HEK293 (cell line): ENCODE results near the gene MAP3K13.

Source experiments
- CTCF ChIA-PET: fragments of 350-600 bp; formaldehyde crosslinking; extraction: SDS; loops from one replicate; lab custom pipeline; 2021; ENCODE audit warnings: antibody characterized with exemption; lab: Yijun Ruan, JAX
- POLR2A ChIA-PET: fragments of 300-600 bp; formaldehyde crosslinking; extraction: SDS; loops from one replicate; lab custom pipeline; 2020; ENCODE audit warnings: antibody characterized with exemption, inconsistent platforms; lab: Yijun Ruan, JAX
- H3K27ac ChIP-seq: fragments of 200-500 bp; sonication (Bioruptor generic); 2 replicates; pipeline ENCODE4 v1.5.1; 2014; ENCODE audit warnings: low read depth, low read length, control low read depth, inconsistent platforms; ENCODE audit errors: extremely low read depth
- H3K36me3 ChIP-seq, 2 experiments: fragments of 200-500 bp in 1 of 2; sonication (Bioruptor generic) in 1 of 2; 1 replicate in 1 of 2; 2 replicates in 1 of 2; pipeline ENCODE4 v1.5.1; 2014 to 2017; ENCODE audit warnings: inconsistent platforms in 2 of 2, low read length in 2 of 2; ENCODE audit not compliant: control insufficient read depth in 2 of 2, insufficient read depth in 1 of 2
- H3K4me1 ChIP-seq: fragments of 200-500 bp; sonication (Bioruptor generic); 2 replicates; pipeline ENCODE4 v1.5.1; 2014; ENCODE audit warnings: mild to moderate bottlenecking, low read length, inconsistent platforms; ENCODE audit not compliant: control insufficient read depth, insufficient read depth
- H3K4me3 ChIP-seq: 2 replicates; pipeline ENCODE4 v1.5.1; 2011; ENCODE audit warnings: low read depth, mild to moderate bottlenecking, control low read depth, low read length, moderate library complexity
- H3K9me3 ChIP-seq: fragments of 200-500 bp; sonication (Bioruptor generic); 2 replicates; pipeline ENCODE4 v1.5.1; 2014; ENCODE audit warnings: low read depth, low read length, inconsistent platforms; ENCODE audit not compliant: control insufficient read depth, insufficient read depth
- BCL11A ChIP-seq: fragments of 450-650 bp; formaldehyde crosslinking; IDR thresholded peaks from 2 replicates; pipeline ENCODE4 v1.5.1; 2016; ENCODE audit warnings: low read depth, missing biosample characterization, missing genetic modification characterization
- BCL11B ChIP-seq: fragments of 450-650 bp; formaldehyde crosslinking; IDR thresholded peaks from 2 replicates; pipeline ENCODE4 v1.5.1; 2016; ENCODE audit warnings: low read depth, missing biosample characterization, missing genetic modification characterization
- EGR2 ChIP-seq: fragments of 450-650 bp; formaldehyde crosslinking; IDR thresholded peaks from 2 replicates; pipeline ENCODE4 v1.5.1; 2016; ENCODE audit warnings: low read depth, missing biosample characterization, missing genetic modification characterization
- IKZF3 ChIP-seq: fragments of 450-650 bp; IDR thresholded peaks from 2 replicates; pipeline ENCODE4 v1.5.0; 2018; ENCODE audit warnings: missing biosample characterization, mild to moderate bottlenecking, missing genetic modification characterization, moderate library complexity
- MEIS1 ChIP-seq: sonication (generic); formaldehyde crosslinking; IDR thresholded peaks from 2 replicates; pipeline ENCODE4 v1.8.1; 2022; ENCODE audit warnings: missing genetic modification reagents, mild to moderate bottlenecking, borderline replicate concordance
- OVOL3 ChIP-seq: fragments of 450-650 bp; formaldehyde crosslinking; IDR thresholded peaks from 2 replicates; pipeline ENCODE4 v1.5.1; 2016; ENCODE audit warnings: missing biosample characterization, missing genetic modification characterization
- SP2 ChIP-seq: fragments of 450-650 bp; formaldehyde crosslinking; IDR thresholded peaks from 2 replicates; pipeline ENCODE4 v1.5.1; 2016; ENCODE audit warnings: missing biosample characterization, missing genetic modification characterization
- YY1 ChIP-seq: fragments of 450-650 bp; formaldehyde crosslinking; IDR thresholded peaks from 2 replicates; pipeline ENCODE4 v1.5.1; 2018; ENCODE audit warnings: missing biosample characterization, missing genetic modification characterization
- ZBTB8A ChIP-seq: fragments of 450-650 bp; formaldehyde crosslinking; IDR thresholded peaks from 2 replicates; pipeline ENCODE4 v1.5.1; 2016; ENCODE audit warnings: missing biosample characterization, missing genetic modification characterization
- ZIC2 ChIP-seq: fragments of 450-650 bp; formaldehyde crosslinking; IDR thresholded peaks from 2 replicates; pipeline ENCODE4 v1.5.1; 2016; ENCODE audit warnings: missing biosample characterization, missing genetic modification characterization
- ZNF19 ChIP-seq: fragments of 450-650 bp; formaldehyde crosslinking; IDR thresholded peaks from 2 replicates; pipeline ENCODE4; 2016; ENCODE audit warnings: missing biosample characterization, missing genetic modification characterization, low read depth
- ZNF24 ChIP-seq: fragments of 450-650 bp; formaldehyde crosslinking; IDR thresholded peaks from 2 replicates; pipeline ENCODE4 v1.5.1; 2016; ENCODE audit warnings: missing biosample characterization, missing genetic modification characterization
- ZNF266 ChIP-seq: fragments of 450-650 bp; formaldehyde crosslinking; IDR thresholded peaks from 2 replicates; pipeline ENCODE4 v1.5.1; 2016; ENCODE audit warnings: missing biosample characterization, missing genetic modification characterization, low read depth
- ZNF292 ChIP-seq: fragments of 450-650 bp; formaldehyde crosslinking; IDR thresholded peaks from 2 replicates; pipeline ENCODE4 v1.5.1; 2016; ENCODE audit warnings: low read depth, missing biosample characterization, missing genetic modification characterization, borderline replicate concordance
- ZNF404 ChIP-seq: fragments of 450-650 bp; formaldehyde crosslinking; IDR thresholded peaks from 2 replicates; pipeline ENCODE4 v1.5.1; 2017; ENCODE audit warnings: missing biosample characterization, missing genetic modification characterization
- ZNF416 ChIP-seq: fragments of 450-650 bp; formaldehyde crosslinking; IDR thresholded peaks from 2 replicates; pipeline ENCODE4 v1.5.1; 2016; ENCODE audit warnings: missing biosample characterization, missing genetic modification characterization
- ZNF473 ChIP-seq: fragments of 450-650 bp; formaldehyde crosslinking; IDR thresholded peaks from 2 replicates; pipeline ENCODE4 v1.5.1; 2017; ENCODE audit warnings: missing biosample characterization, missing genetic modification characterization
- ZNF514 ChIP-seq: fragments of 450-650 bp; formaldehyde crosslinking; IDR thresholded peaks from 2 replicates; pipeline ENCODE4 v1.5.1; 2016; ENCODE audit warnings: missing biosample characterization, missing genetic modification characterization
- ZNF776 ChIP-seq: fragments of 450-650 bp; formaldehyde crosslinking; IDR thresholded peaks from 2 replicates; pipeline ENCODE4 v1.5.0; 2017; ENCODE audit warnings: missing biosample characterization, missing genetic modification characterization, borderline replicate concordance
- ZNF792 ChIP-seq: fragments of 450-650 bp; formaldehyde crosslinking; IDR thresholded peaks from 2 replicates; pipeline ENCODE4 v1.5.1; 2016; ENCODE audit warnings: missing biosample characterization, missing genetic modification characterization
- TF ChIP-seq, protein P1 (sequence below): fragments of 450-650 bp; formaldehyde crosslinking; IDR thresholded peaks from 2 replicates; pipeline ENCODE4 v1.5.1; 2017; ENCODE audit warnings: missing biosample characterization, mild to moderate bottlenecking, missing genetic modification characterization, moderate library complexity
- TF ChIP-seq, protein P2 (sequence below): fragments of 450-650 bp; formaldehyde crosslinking; optimal IDR thresholded peaks from 2 replicates; pipeline ENCODE3; 2016; ENCODE audit warnings: missing biosample characterization, mild to moderate bottlenecking, missing genetic modification characterization
- TF ChIP-seq, protein P3 (sequence below): IDR thresholded peaks from 2 replicates; pipeline ENCODE4 v1.6.1; 2011; ENCODE audit warnings: mild to moderate bottlenecking, low read depth, low read length, borderline replicate concordance
- TF ChIP-seq, protein P4 (sequence below): fragments of 450-650 bp; formaldehyde crosslinking; IDR thresholded peaks from 2 replicates; pipeline ENCODE4 v1.5.1; 2016; ENCODE audit warnings: missing biosample characterization, missing genetic modification characterization
- TF ChIP-seq, protein P5 (sequence below): fragments of 450-650 bp; formaldehyde crosslinking; IDR thresholded peaks from 2 replicates; pipeline ENCODE4 v1.5.1; 2016; ENCODE audit warnings: missing biosample characterization, missing genetic modification characterization

The MAP3K13 gene

DNA sequence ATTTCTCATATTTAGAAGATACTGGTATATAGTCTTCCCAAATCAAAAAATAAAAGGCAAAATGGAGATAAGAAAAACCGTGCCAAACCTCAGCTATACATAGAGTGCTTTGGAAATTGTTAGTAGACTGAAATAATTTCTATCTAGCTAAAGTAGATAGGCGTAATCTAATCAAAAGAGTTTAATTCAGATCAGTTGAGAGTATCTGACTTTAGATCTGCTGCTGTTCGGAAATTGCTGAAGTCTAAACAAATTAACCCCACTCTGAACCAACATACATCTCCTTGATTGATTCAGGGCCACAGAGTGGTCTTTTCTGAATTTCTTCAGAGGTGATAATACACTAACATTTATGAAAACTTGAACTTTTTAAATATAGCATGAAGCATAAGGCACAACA lies 40.1 kb downstream of the MAP3K13 start:
- CTCF ChIA-PET: no interaction called here

DNA sequence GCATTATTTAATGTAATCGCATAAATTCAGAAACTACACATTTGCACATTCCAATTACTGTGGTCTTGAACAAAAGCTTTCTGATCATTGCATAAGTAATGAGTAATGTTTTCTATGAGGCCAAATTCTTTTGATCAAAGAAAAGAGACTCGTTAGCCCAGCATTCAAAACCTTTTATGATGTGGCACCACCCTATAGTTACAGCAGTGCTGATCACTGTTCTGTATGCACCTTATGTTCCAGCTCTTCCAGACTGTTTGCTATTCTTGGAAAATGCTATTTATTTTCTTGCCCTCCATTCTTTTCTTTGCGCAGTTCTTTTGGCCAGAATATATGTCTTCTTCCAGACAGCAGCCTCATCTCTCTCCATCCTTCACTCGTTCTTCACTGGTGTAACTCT lies 42.3 kb downstream of the MAP3K13 start:
- TF ChIP-seq SP2 (tag by site-specific recombination): no peak
- CTCF ChIA-PET: no interaction called here
- no peaks in the 10 kb centered on the region for H3K9me3 ChIP-seq
- POLR2A ChIA-PET: no interaction called here
- H3K4me3 ChIP-seq: no peak overlapping the region
- peaks cover 19% of the 10 kb centered on the region for H3K4me1 ChIP-seq
- no peak overlapping the region for H3K27ac ChIP-seq
- no peaks in the 10 kb centered on the region for H3K36me3 ChIP-seq

More for the DNA sequence above, 40.1 kb downstream of the MAP3K13 start:
- Histone ChIP-seq H3K36me3 (no peaks in the 10 kb centered on the region), H3K9me3 (no peaks in the 10 kb centered on the region), H3K4me3 (no peak overlapping the region)
- POLR2A ChIA-PET: no interaction called here
- TF ChIP-seq ZNF776 (tag by site-specific recombination) (no peak), EGR2 (tag by site-specific recombination) (no peak), ZBTB8A (tag by site-specific recombination) (no peak), BCL11B (tag by site-specific recombination) (no peak), ZNF266 (no peak), MEIS1 (no peak), ZNF514 (tag by site-specific recombination) (no peak), YY1 (tag by site-specific recombination) (no peak)
- TF ChIP-seq, protein P1, sequence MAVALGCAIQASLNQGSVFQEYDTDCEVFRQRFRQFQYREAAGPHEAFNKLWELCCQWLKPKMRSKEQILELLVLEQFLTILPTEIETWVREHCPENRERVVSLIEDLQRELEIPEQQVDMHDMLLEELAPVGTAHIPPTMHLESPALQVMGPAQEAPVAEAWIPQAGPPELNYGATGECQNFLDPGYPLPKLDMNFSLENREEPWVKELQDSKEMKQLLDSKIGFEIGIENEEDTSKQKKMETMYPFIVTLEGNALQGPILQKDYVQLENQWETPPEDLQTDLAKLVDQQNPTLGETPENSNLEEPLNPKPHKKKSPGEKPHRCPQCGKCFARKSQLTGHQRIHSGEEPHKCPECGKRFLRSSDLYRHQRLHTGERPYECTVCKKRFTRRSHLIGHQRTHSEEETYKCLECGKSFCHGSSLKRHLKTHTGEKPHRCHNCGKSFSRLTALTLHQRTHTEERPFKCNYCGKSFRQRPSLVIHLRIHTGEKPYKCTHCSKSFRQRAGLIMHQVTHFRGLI: no peak
- TF ChIP-seq, protein P2, sequence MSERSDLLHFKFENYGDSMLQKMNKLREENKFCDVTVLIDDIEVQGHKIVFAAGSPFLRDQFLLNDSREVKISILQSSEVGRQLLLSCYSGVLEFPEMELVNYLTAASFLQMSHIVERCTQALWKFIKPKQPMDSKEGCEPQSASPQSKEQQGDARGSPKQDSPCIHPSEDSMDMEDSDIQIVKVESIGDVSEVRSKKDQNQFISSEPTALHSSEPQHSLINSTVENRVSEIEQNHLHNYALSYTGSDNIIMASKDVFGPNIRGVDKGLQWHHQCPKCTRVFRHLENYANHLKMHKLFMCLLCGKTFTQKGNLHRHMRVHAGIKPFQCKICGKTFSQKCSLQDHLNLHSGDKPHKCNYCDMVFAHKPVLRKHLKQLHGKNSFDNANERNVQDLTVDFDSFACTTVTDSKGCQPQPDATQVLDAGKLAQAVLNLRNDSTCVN: no peak
- TF ChIP-seq, all 188 proteins: peak for 0
- Histone ChIP-seq H3K4me1 (peaks cover 19% of the 10 kb centered on the region), H3K27ac (no peak overlapping the region)

DNA sequence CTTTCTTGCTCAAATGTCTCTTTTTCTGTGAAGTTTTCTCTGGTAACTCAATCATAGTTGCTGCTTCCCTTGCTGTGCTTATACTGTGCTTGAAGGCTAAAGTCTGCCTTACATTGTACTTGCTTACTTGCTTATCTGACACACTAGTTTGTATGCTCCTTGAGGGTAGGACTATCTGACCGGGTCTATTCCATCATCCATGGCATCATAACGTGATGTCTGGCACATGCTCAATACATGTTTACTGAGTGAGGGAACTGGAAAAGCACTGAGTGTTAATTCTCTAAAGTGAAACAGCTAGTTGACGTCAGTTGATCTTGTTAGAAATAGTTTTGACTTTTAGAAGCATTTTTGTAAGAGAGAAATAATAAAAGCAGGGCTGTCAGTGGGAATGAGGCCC lies 42.7 kb downstream of the MAP3K13 start:
- H3K4me3 ChIP-seq: no peak overlapping the region
- H3K36me3 ChIP-seq: no peaks in the 10 kb centered on the region
- peaks cover 19% of the 10 kb centered on the region for H3K4me1 ChIP-seq
- H3K9me3 ChIP-seq: no peaks in the 10 kb centered on the region
- H3K27ac ChIP-seq: no peak overlapping the region
- CTCF ChIA-PET: no interaction called here
- TF ChIP-seq ZNF473 (tag by site-specific recombination) (no peak), YY1 (tag by site-specific recombination) (no peak), ZNF404 (tag by site-specific recombination) (no peak), ZNF416 (no peak), BCL11A (no peak), ZNF792 (tag by site-specific recombination) (no peak), ZIC2 (tag by site-specific recombination) (no peak), IKZF3 (tag by site-specific recombination) (no peak), OVOL3 (tag by site-specific recombination) (no peak), ZNF24 (tag by site-specific recombination) (no peak), ZNF19 (tag by site-specific recombination) (no peak), ZNF292 (tag by site-specific recombination) (no peak)
- TF ChIP-seq, protein P3, sequence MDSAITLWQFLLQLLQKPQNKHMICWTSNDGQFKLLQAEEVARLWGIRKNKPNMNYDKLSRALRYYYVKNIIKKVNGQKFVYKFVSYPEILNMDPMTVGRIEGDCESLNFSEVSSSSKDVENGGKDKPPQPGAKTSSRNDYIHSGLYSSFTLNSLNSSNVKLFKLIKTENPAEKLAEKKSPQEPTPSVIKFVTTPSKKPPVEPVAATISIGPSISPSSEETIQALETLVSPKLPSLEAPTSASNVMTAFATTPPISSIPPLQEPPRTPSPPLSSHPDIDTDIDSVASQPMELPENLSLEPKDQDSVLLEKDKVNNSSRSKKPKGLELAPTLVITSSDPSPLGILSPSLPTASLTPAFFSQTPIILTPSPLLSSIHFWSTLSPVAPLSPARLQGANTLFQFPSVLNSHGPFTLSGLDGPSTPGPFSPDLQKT: no peak
- TF ChIP-seq, protein P4, sequence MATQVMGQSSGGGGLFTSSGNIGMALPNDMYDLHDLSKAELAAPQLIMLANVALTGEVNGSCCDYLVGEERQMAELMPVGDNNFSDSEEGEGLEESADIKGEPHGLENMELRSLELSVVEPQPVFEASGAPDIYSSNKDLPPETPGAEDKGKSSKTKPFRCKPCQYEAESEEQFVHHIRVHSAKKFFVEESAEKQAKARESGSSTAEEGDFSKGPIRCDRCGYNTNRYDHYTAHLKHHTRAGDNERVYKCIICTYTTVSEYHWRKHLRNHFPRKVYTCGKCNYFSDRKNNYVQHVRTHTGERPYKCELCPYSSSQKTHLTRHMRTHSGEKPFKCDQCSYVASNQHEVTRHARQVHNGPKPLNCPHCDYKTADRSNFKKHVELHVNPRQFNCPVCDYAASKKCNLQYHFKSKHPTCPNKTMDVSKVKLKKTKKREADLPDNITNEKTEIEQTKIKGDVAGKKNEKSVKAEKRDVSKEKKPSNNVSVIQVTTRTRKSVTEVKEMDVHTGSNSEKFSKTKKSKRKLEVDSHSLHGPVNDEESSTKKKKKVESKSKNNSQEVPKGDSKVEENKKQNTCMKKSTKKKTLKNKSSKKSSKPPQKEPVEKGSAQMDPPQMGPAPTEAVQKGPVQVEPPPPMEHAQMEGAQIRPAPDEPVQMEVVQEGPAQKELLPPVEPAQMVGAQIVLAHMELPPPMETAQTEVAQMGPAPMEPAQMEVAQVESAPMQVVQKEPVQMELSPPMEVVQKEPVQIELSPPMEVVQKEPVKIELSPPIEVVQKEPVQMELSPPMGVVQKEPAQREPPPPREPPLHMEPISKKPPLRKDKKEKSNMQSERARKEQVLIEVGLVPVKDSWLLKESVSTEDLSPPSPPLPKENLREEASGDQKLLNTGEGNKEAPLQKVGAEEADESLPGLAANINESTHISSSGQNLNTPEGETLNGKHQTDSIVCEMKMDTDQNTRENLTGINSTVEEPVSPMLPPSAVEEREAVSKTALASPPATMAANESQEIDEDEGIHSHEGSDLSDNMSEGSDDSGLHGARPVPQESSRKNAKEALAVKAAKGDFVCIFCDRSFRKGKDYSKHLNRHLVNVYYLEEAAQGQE (tag by site-specific recombination): no peak
- TF ChIP-seq, protein P5, sequence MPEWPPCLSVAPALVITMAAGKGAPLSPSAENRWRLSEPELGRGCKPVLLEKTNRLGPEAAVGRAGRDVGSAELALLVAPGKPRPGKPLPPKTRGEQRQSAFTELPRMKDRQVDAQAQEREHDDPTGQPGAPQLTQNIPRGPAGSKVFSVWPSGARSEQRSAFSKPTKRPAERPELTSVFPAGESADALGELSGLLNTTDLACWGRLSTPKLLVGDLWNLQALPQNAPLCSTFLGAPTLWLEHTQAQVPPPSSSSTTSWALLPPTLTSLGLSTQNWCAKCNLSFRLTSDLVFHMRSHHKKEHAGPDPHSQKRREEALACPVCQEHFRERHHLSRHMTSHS (tag by site-specific recombination): no peak
- POLR2A ChIA-PET: no interaction called here
